ENCODE results near the gene PRKCB. TPM values are rescaled to one million over a fixed set of nuclear protein-coding genes. Genes with fewer than 3 reads are reported as not detected.

PRKCB gene
- total and polyA plus RNA-seq, 2 of the 8 experiments (the other 6 are each of a cell fraction or from before 2014, with no cell fraction given) = 7.1 to 12.1 TPM

DNA sequence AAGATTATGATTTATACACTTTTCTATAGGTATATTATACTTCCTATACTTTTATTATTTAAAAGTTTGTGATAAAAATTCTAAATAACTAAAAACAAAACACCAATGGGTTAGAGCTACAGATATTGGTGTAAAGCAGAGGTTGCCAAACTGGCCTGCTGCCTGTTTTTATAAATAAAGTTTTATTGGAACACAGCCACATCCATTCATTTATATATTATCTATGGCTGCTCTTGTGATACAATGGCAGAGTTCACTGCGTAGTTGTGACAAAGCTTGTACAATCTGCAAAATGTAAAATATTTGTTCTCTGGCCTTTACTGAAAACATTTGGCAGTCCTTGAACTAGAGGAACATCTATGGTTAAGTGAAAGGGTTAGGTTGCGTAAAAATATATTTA, 208.7 kb downstream of the PRKCB start (continued):
- TF ChIP-seq, protein P1, sequence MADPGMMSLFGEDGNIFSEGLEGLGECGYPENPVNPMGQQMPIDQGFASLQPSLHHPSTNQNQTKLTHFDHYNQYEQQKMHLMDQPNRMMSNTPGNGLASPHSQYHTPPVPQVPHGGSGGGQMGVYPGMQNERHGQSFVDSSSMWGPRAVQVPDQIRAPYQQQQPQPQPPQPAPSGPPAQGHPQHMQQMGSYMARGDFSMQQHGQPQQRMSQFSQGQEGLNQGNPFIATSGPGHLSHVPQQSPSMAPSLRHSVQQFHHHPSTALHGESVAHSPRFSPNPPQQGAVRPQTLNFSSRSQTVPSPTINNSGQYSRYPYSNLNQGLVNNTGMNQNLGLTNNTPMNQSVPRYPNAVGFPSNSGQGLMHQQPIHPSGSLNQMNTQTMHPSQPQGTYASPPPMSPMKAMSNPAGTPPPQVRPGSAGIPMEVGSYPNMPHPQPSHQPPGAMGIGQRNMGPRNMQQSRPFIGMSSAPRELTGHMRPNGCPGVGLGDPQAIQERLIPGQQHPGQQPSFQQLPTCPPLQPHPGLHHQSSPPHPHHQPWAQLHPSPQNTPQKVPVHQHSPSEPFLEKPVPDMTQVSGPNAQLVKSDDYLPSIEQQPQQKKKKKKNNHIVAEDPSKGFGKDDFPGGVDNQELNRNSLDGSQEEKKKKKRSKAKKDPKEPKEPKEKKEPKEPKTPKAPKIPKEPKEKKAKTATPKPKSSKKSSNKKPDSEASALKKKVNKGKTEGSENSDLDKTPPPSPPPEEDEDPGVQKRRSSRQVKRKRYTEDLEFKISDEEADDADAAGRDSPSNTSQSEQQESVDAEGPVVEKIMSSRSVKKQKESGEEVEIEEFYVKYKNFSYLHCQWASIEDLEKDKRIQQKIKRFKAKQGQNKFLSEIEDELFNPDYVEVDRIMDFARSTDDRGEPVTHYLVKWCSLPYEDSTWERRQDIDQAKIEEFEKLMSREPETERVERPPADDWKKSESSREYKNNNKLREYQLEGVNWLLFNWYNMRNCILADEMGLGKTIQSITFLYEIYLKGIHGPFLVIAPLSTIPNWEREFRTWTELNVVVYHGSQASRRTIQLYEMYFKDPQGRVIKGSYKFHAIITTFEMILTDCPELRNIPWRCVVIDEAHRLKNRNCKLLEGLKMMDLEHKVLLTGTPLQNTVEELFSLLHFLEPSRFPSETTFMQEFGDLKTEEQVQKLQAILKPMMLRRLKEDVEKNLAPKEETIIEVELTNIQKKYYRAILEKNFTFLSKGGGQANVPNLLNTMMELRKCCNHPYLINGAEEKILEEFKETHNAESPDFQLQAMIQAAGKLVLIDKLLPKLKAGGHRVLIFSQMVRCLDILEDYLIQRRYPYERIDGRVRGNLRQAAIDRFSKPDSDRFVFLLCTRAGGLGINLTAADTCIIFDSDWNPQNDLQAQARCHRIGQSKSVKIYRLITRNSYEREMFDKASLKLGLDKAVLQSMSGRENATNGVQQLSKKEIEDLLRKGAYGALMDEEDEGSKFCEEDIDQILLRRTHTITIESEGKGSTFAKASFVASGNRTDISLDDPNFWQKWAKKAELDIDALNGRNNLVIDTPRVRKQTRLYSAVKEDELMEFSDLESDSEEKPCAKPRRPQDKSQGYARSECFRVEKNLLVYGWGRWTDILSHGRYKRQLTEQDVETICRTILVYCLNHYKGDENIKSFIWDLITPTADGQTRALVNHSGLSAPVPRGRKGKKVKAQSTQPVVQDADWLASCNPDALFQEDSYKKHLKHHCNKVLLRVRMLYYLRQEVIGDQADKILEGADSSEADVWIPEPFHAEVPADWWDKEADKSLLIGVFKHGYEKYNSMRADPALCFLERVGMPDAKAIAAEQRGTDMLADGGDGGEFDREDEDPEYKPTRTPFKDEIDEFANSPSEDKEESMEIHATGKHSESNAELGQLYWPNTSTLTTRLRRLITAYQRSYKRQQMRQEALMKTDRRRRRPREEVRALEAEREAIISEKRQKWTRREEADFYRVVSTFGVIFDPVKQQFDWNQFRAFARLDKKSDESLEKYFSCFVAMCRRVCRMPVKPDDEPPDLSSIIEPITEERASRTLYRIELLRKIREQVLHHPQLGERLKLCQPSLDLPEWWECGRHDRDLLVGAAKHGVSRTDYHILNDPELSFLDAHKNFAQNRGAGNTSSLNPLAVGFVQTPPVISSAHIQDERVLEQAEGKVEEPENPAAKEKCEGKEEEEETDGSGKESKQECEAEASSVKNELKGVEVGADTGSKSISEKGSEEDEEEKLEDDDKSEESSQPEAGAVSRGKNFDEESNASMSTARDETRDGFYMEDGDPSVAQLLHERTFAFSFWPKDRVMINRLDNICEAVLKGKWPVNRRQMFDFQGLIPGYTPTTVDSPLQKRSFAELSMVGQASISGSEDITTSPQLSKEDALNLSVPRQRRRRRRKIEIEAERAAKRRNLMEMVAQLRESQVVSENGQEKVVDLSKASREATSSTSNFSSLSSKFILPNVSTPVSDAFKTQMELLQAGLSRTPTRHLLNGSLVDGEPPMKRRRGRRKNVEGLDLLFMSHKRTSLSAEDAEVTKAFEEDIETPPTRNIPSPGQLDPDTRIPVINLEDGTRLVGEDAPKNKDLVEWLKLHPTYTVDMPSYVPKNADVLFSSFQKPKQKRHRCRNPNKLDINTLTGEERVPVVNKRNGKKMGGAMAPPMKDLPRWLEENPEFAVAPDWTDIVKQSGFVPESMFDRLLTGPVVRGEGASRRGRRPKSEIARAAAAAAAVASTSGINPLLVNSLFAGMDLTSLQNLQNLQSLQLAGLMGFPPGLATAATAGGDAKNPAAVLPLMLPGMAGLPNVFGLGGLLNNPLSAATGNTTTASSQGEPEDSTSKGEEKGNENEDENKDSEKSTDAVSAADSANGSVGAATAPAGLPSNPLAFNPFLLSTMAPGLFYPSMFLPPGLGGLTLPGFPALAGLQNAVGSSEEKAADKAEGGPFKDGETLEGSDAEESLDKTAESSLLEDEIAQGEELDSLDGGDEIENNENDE (IDR thresholded peaks at IDR 0.05; ENCODE audit: insufficient replicate concordance, low read length) = no peak
- no peak for TF ChIP-seq YY1 (IDR thresholded peaks at IDR 0.05; ENCODE audit: low read depth, low read length)
- no peak for TF ChIP-seq KDM4A (IDR thresholded peaks at IDR 0.05; ENCODE audit: low read depth, low read length, severe bottlenecking)
- TF ChIP-seq SRF (IDR thresholded peaks at IDR 0.05; ENCODE audit: low read depth, low read length) = no peak
- no peak for TF ChIP-seq SP1 (IDR thresholded peaks at IDR 0.05; ENCODE audit: low read depth, low read length)
- TF ChIP-seq POU5F1 (IDR thresholded peaks at IDR 0.05; ENCODE audit: low read depth, low read length) = no peak
- TF ChIP-seq POLR2A (IDR thresholded peaks at IDR 0.05; ENCODE audit: control extremely low read depth in 1 of 2, low read depth in 2 of 2, low read length in 2 of 2) = no peak
- no peak for TF ChIP-seq SIRT6 (IDR thresholded peaks at IDR 0.05; ENCODE audit: low read length)
- no peak for TF ChIP-seq BRCA1 (IDR thresholded peaks at IDR 0.05; ENCODE audit: low read depth, low read length)
- no peak for TF ChIP-seq EP300 (IDR thresholded peaks at IDR 0.05; ENCODE audit: borderline replicate concordance in 1 of 2, low read depth in 2 of 2, low read length in 2 of 2)
- no peak for TF ChIP-seq CBX5 (IDR thresholded peaks at IDR 0.05; ENCODE audit: low read depth, low read length)
- no peak for TF ChIP-seq RXRA (IDR thresholded peaks at IDR 0.05; ENCODE audit: insufficient read depth, low read depth, low read length)
- no peak for TF ChIP-seq SIX5 (IDR thresholded peaks at IDR 0.05; ENCODE audit: low read depth, low read length)
- no peak for TF ChIP-seq FOSL1 (IDR thresholded peaks at IDR 0.05; ENCODE audit: insufficient read depth, low read depth, low read length)
